Fibroblast of upper back skin (primary cell): ENCODE measurements around the gene ZNF512B.

ENCODE experiments used
- DNase-seq: peaks from one replicate; pipeline ENCODE4 v3.0.0-alpha.2; 2013

Gene ZNF512B

DNA sequence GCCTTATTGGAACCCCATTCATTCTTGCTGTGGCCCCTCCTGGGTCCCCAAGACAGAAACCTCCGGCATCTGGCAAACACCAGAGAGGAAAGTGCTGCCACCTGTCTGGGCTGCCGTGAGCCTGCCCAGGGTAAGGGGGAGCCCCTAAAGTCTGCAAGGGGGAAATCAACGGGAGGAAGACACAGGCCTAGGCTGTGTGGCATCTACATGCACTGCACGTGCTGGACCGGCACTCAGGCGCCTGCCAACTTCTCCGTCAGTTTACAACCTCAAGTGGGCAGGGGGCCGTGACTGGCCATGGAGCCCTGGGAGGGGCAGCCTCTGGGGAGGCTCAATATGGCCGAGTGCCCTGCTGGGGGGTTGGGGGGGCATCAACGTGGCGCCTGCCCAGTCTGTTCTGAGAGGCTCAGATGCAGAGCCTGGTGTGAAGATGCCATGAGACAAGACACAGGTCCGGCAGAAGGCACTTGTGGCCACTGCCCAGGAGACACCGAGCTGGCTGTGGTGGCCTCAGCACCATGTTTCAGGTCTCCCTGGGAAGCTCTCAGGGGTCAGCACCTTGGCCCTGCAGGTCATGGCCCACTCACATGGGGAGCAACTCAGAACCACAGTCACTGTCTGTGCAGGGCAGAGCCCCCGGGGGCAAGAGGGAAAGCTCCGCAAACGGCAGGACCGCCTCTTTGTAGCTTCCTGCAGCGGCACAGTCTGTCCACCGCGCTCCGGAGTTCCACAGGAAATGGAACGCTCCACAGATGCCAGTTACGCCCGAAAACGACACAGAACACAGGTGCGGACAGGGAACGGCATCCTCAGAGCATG lies 21.9 kb downstream of the ZNF512B start:
- DNase-seq, result no peak

- DNase-seq, result no peak
Measured at GRCh38 chr20:63946986-63947637, 22.6 kb downstream of the ZNF512B start.

- DNase-seq, result no peak
Measured at GRCh38 chr20:63945921-63946920, 23.5 kb downstream of the ZNF512B start.

DNA sequence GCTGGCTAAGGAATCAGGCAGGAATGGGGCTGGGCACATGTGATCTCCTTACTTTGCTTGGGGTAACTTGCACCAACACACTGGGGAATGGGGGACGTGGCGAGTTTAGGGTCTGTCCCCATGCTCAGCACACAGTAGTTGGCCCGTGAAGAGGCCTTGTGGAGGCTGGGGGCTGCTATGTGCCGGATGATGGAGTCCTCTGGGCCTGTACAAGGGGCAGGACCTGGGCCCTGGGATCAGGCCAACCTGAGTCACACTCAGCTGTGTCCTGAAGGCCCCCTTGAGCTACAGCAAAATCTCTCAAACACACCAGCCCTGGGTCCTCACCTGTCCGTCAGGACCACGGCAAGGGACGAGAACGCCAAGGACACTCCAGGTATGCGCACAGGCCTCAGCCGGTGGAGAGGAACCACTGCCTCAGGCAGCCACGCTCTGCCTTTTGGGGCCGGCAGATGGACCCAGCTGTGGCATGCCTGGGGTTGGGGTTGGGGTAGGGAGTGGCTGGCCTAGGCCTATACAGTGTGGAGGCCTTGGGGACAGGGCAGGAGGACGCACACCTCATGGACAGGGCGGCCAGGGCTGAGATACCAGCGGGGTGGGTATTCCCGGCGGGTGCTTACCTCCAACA lies 24.6 kb downstream of the ZNF512B start:
- DNase-seq, result no peak

DNA sequence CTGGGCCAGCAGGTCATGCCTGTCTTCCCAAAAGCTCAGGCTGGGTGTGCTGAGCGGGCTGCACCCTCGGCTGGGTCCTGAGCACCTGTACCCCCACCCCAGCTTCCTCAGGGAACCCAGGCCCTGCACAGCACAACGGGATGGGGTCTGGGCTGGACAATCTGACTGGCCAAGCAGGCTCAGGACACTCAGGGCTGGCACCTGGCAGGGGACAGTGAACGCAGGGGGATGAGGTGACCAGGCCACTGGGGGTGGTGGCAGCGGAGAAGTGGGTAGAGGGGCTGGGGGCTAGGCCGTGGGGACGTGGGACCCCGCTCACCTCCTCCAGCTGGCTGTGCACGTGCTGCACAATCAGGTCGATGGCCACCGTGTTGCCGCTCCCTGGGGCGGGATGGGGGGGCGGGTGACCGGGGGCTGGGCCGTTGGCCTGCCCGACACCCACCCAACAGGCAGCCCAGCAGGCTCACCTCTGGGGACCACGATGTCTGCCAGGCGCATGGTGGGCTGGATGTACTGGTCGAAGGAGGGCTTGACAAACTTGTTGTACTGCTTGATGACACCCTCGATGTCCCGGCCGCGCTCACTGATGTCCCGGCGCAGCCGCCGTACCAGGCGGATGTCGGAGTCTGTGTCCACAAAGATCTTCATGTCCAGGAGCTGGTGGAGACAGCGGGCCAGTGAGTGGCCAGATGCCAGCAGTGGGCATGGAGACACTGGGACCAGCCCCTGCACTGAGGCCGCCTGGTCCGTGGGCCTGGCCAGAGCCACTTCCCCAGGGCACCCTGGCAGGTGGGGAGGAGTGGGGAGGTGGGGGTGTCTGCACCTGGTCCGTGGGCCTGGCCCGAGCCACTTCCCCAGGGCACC lies 25.4 kb downstream of the ZNF512B start:
- no peak for DNase-seq

DNA sequence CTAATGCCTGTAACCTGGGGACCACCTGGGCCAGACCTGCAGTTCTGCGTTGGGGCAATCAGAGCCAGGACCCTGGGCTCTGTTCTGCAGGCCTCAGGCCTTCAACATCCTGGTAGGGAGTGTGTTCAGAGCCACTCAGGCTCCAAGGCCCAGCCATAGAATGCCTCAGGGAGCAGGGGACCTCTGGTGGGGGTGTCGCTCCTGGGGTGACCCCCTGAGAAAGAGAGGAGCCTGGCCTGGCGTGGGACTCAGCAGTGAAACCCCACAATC lies 26.0 kb downstream of the ZNF512B start:
- no peak for DNase-seq

- DNase-seq, result no peak
Measured at GRCh38 chr20:63942969-63943807, 26.5 kb downstream of the ZNF512B start.

DNA sequence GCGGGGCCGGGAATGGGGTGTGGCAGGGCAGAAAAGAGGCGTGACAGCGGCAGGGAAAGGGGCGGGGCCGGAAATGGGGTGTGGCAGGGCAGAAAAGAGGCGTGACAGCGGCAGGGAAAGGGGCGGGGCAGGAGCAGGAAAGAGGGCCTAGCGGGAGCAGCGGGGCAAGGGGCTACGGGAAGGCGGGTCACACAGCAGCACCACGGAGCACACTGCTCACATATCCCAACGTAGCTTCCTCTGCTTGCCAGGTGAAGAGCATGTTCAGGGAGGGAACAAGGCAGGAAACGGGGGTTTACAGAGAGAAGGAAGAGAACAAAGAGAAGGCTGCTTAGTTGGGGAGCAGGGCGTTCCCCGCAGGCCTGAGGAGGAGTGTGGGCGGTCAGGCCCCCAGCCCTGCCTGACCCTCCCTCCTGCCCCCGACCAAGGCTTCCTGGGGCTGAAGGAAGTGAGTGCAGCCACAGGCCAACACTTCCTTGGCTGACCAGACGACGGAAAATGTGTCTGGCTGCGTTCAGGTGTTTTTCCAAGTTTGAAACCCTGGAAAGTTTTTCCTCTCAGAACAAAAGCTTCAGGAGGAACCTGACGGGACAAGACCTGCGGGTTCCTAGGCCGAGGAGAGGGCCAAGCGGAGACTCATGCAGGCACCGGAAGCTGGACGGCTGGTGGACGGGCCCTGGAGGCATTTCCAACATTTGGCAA lies 27.3 kb downstream of the ZNF512B start:
- no peak for DNase-seq

DNA sequence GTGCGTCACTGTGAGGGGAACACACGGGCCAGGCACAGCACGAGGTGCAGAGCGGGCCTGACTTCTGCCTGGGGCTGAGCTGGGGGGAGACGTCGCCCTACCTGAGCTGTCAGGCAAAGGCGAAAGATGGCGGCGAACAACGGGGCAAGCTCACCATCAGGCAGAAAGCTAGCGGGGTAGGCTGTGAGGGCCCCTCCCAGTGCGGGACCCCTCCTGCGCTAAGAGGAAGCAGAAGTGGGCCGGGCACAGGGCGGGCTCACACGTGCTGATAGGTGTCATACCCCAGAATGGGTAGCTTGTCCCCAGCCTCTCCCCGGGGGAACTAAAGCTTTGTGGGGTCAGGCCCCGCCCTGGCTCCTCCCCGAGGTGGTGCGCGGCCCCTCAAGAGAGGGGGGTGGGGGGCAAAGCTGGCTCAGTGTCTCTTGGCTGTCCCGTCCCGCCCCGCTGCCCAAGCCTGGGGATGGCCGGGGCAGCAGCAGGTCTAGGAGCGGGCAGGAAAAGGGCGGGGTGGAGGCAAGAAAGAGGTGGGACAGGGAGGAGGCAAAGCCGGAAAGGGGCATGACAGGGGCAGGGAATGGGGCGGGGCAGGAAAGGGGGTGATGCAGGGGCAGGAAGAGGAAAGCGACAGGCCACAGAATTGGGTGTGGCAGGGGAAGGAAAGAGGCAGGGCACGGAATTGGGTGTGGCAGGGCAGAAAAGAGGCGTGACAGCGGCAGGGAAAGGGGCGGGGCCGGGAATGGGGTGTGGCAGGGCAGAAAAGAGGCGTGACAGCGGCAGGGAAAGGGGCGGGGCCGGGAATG lies 28.2 kb downstream of the ZNF512B start:
- no peak for DNase-seq

- DNase-seq, result no peak
Measured at GRCh38 chr20:63940472-63941266, 29.1 kb downstream of the ZNF512B start.

GRCh38 chr20:63940071-63940471 lies 29.7 kb downstream of the ZNF512B start:
- no peak for DNase-seq

- no peak for DNase-seq
Measured at GRCh38 chr20:63939061-63939935, 30.4 kb downstream of the ZNF512B start.

GRCh38 chr20:63937596-63937995 lies 32.1 kb downstream of the ZNF512B start:
- DNase-seq, result no peak

DNA sequence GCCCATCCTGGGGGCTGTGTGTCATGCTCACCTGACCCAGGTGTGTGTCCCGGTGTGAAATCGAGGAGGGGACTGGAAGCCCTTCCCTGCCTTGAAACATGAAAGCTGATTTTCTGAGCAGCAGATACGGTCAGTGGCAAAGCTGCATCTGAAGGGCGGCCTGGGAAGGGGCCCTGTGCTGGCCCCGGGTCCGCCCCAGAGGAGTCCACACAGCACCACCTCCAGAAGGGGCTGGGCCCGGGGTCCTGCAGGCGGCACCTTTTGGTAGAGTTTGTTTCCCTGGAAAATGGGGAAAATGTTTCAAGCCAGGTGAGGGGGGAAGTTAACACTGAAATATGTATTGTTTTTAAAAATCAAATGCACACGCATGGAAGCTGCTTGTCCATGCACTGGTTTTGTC lies 34.3 kb downstream of the ZNF512B start:
- DNase-seq, result no peak

DNA sequence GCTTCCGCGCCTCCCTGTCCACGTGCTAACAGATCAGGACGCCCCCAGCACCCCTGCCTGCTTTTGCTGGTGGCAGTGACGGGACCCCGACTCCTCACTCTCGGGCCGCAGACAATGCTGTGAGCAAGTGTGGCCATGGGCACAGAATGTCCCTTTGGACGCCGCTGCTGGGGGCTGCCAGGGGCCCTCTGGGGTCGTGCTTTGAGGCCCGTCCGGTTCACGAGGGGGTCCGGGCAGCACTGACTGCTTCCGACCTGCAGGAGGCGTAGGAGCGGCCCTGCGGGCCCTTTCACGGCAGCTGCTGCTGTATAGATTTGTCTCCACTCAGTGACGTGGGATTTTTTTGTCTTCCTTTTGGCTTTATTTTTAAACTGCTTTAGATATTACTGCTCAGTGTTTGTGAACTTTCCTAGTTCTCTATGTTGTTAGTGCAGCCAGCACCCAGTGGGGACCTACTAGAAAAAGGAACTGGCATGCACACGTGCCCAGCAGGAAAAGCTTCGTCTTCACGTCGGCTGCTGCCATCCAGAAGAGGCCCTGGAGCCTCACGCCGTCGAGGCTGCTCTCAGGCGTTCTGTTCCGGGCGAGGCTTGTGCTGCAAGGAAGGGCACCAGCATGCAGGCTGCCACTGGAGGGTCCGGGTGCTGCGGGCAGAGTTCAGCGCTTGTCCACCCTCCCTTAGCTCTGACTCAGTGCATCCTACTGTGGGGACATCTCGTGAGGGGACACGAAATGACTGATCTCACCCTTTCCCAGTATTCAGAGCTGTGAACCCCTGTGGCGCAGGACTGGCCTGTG lies 35.3 kb downstream of the ZNF512B start:
- DNase-seq, result no peak

DNA sequence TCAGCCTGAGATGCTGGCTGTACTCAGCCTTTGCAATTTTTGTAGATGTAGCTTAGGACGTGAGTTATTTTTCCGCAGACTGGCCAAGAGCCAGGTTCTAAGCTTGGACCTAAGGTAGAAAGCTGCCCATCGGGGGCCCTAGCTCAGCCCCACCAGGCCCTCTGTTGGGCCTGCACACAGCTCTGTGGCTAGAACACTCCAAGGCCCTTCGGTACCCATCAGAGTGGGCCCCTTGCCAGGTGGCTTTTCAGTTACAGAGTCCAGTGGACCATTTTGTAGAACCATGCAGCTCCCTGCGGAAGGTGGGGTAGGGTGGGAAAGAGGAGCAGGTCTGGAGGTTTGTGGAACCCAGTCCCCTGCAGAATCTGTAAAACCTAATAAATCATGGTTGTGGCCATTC lies 36.1 kb downstream of the ZNF512B start:
- no peak for DNase-seq
